ENCODE measurements around the gene SINHCAF. TPM values are rescaled to one million over a fixed set of nuclear protein-coding genes. Genes with fewer than 3 reads are reported as not detected.
"Not testable (repeated sequence)": the region's sequence is repeated elsewhere in the genome, so short reads cannot be mapped to it uniquely, and the experiment has no call there.

Gene SINHCAF, protein sequence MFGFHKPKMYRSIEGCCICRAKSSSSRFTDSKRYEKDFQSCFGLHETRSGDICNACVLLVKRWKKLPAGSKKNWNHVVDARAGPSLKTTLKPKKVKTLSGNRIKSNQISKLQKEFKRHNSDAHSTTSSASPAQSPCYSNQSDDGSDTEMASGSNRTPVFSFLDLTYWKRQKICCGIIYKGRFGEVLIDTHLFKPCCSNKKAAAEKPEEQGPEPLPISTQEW
- total RNA-seq (2014; rRNA removed; shearing (Covaris generic)) = 88.0 and 104 TPM in 2 replicates

DNA sequence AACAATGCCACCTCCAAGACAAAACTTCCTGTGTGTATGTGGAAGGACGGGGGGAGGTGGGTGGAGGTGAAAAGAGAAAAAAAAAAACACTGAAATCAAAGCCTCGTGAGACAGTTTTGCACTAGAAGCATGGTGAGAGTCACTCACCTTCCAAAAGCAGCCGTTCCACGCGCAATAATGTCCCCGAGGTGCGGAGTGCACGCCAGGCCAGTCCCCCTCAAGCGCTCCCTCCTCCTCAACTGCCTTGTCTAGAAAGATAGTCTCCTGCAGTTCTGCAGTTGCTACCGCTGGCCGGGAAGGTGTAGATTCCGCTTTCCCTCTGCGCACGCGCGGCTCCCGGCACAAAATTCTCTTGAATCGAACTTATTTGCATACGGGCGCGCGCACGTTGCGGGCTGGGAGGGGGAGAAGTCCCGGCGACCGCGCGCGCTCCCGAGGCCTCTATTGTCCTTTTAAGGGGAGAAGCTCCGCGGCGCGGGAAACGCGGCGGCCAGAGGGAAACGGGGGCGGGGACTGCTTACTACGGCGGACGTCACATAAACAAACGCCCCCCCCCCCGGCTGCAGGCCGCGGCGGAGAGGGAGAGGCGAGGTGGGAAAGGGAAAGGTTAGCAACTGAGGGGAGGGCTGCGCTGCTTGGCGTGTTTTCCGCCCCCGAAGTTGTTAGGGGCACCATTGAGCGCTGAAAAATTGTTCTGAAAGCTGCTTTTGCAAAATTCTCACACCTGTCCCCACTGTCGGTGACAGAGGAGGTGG, at the start of gene SINHCAF:
Gene SINHCAF (minus strand): TSS at position 274 of the 755 bp plus-strand sequence. CDS start 27,946 bp downstream, outside the sequence.
- peak; percentile 100 for DNase-seq (ENCODE audit: low spot score)

DNA sequence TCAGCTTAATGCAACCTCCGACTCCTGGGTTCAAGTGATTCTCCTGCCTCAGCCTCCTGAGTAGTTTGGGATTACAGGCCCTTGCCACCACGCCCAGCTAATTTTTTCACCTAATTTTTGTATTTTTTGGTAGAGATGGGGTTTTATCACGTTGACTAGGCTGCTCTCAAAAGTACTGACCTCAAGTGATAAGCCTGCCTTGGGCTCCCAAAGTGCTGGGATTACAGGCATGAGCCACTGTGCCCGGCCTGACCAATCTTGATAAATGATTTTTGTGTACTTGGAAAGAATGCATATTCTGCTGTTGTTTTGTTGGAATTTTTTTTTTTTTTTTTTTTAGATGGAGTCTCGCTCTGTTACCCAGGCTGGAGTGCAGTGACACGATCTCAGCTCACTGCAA, 49.5 kb upstream of the SINHCAF start:
- DNase-seq (ENCODE audit: low spot score) = not testable (repeated sequence)

DNA sequence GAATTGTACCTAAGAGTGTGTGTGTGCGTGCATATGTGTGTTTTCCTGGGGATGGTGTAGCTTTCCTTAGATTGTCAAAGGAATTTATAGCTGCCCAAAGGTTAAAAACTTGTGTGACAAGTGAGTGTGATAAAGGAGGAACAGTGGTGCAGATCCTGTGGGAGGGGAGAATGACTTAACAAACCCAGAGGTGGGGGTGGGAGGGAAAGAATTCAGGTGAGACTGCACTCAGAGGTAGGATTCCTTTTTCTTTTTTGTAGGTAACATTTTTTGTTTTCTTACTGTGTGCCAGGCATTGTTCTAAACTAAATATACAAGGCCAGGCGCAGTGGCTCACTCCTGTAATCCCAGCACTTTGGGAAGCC, 45.3 kb upstream of the SINHCAF start:
- DNase-seq (ENCODE audit: low spot score) = peak; percentile 89

DNA sequence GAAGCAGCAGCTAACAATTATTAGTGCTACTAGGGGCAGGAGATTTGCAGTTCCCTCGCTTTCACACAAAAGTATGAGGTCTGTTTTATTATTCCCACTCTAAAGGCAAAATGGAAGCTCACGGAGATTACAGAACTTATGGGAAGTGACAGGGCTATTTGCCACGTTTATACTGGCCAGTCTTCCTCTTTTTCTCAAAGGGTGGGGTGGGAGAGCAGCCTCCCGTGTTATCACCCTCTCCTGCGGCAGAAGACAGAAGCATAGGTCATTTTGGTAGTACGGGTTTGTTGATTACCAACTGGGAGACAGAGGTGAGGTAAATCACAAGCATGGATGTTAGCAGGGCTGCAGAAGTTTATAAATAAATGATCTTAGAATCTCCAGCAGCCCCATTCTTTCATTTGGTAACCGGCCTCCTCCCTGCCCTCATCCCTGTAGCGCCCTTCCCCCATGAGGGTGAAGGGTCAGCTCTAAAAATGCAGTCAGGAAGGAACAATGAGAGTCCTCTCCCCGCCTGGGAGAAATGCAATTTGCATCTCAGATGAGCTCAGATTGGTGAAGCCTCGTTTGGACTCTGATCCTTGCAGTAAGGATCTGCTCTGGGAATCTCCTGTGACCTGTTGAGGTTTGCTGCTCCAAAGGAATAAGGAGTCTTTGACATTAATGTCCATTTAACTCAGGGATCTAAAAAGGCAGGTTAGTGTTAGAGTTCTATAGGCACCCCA, 44.7 kb upstream of the SINHCAF start:
- DNase-seq (ENCODE audit: low spot score) = peak; percentile 93

DNA sequence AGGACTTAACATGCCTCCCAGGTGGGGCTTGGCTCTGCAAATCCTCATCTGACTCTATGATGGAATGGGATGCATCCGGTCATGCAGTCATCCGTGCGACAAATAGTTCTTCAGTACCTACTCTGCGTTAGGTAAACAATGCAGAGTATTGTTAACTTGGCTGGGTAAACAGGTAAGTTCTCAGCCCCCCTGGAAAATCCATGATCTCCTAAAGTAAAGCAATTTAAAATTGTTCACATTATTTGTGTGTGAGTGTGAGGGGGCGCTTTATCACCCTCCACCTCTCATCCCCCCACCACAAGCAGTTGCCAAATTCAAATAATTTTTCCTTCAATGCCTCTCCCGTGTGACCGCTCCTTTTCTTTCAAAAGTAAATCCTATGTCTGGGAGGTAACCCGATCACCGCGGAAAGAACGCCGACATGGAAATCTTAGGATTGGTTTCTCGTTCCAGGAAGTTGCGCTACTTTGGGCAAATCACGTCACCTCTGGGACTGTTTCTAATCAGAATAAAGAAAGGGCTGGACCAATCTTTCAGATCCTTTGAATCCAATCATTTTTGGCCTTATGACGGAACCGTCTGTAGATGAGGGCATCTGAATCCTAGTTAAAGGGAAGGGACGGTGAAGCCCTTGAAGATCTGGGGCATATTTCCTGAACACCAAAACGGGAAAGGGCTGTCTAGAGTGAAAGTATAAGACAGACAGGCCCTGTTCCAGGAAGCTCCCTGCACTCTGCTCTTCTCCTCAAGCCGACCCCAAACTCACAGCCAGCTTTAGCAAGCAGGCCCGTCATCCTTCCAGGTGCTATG, 44.0 kb upstream of the SINHCAF start:
- DNase-seq (ENCODE audit: low spot score) = peak; percentile 71

DNA sequence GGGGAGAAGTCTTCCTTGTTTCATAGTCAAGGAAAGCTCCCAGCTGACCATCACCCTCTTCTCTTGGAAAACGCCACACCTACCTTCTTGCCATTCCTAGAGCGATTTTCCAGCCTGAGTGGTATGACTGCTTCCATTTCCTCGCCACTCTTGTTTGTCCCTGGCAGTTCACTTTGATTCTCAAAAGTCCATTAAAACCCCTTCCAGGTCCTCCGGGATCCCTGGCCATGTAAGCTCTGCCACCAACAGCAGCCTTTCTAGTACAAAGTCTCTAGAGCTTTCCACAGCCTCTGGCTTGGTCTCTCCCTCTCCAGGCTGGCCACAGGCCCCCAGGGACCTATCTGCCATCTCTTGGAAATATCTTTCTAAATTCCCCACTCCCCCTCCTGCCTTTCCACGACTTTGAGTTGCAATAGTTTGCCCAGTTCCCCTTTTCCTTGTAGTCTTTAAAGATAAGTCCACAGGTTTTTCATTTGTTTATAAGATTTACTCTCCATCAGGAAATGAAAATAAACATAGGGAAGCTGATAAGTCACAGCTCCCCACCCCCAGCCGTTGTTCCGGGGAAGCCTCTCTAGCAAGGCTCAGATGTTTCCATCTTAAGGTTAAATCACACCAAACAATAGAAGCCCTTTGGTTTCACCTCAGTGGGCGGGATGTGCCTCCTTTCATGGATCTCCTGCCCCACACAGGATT, 42.9 kb upstream of the SINHCAF start:
- DNase-seq (ENCODE audit: low spot score) = peak; percentile 64

DNA sequence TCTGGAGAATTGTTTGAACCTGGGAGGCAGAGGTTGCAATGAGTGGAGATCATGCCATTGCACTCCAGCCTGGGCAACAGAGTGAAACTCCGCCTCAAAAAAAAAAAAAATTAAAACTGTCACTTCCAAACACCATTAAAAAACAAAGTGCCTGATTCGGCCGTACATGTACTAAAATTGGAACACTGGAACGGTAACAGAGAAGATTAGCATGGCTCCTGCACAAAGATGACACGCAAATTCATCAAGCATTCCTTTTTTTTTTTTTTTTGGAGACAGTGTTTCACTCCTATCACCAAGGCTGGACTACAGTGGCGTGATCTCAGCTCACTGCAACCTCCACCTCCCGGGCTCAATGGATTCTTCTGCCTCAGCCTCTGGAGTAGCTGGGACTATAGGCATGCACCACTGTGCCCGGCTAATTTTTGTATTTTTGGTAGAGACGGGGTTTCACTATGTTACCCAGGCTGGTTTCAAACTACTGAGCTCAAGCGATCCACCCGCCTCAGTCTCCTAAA, 40.2 kb upstream of the SINHCAF start:
- no peak for DNase-seq (ENCODE audit: low spot score)

DNA sequence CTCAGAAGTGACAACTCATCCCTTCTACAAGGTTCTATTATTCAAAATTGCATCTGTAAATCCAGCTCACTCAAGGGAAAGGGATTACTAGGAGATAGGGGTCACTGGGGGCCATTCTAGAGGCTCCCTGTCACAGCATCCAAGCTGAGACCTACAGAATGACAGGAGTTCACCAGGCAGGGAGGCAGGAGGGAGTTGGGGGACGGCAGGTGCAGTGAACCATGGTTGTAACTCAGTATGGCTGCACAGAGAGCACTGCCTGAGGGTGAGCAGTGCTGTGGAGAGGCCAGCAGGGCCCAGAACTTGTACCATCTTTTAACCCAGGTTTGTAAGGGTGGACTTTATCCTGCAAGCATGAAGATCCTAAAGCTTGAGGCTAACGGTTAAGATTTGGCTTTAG, 37.9 kb upstream of the SINHCAF start:
- no peak for DNase-seq (ENCODE audit: low spot score)

DNA sequence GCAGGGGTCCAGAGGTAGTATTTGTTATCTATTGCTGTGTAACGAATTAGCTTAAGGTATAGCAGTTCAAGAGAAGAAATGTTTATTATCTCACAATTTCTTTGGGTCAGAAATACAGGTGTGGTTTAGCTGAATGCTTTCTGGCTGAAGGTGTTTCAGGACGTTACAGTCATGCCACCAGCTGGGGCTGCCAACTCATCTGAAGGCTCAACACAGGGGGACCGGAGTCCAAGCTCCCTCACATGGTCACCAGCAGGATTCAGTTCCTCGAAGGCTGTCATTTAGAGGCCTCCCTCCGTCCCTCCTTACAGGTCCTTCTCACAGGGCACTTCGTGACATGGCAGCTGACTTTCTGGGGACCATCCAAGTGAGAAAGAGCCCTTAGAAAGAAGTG, 37.5 kb upstream of the SINHCAF start:
- DNase-seq (ENCODE audit: low spot score) = no peak

DNA sequence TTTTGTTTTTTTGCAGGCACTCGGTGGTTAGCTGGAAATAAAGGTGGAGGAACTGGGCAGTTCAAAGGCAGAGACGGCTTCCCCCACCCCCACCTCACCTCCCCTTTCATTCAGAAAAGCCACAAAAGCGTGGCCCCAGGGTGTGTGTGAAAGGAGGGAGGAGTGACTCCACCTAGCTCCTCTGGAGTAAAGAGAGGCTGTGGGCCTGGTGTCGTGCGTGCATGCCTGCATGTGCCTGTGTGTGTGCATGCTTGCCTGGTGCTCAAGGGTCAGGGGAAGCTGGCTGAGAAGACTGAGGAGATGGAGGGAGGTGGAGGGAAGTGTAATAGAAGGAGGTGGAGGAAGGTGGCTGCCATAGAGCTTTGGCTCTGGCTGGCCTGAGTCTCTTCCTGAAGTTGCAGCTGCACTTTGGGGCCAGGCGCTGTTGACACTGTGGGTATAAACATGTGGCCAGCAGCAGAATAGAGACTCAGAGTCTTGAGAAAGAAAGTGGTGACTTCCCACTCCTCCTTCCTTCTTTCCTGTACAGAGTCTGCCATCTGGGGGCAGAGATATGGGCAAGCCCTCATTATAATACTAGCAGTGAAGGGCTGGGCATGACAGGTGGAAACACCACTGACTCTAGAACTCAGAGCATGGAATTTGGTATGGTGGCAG, 36.9 kb upstream of the SINHCAF start:
- peak; percentile 89 for DNase-seq (ENCODE audit: low spot score)

DNA sequence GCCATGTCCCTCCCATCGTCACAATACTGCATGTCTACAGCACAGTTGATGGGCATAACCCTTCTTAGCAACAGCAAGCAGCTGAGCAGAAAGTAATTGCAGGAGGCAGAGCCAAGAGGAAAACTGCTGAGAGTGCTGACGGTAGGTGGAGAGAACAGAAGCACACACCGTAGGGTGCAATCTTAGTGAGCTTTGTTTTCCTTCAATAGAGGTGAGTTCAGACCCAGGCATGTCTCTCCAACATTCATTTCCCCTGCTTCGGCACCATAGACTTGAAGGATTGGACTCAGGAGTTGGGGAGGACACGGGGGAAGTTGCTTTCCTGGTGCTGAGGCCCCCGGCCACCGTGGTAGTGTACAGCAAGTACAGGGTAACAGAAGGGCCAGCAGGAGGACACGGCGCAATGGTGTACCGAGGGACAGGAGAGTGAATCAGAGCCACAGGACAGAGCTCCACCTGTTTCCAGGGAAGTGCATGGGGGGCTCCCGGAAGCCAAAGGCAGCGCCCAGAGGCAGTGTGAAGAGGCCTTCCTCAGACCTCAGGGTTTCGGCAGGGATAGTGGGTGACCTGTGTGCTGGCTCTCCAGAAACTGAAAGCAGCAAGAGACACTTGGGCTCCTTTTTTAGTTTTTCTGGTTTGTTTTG, 36.3 kb upstream of the SINHCAF start:
- peak; percentile 94 for DNase-seq (ENCODE audit: low spot score)

DNA sequence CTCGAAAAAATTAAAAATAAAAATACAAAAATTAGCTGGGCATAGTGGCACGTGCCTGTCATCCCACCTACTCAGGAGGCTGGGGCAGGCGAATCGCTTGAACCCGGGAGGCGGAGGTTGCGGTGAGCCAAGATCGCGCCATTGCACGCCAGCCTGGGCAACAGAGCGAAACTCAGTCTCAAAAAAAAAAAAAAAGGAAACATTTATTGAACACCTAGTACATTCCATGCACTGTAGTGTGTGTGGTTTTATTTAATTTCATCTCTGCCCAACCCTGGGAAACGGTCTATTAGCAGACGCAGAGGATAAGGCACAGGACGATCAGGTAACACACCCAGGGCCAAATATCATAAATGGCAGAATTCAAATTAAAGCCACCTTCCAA, 35.8 kb upstream of the SINHCAF start:
- DNase-seq (ENCODE audit: low spot score) = no peak

DNA sequence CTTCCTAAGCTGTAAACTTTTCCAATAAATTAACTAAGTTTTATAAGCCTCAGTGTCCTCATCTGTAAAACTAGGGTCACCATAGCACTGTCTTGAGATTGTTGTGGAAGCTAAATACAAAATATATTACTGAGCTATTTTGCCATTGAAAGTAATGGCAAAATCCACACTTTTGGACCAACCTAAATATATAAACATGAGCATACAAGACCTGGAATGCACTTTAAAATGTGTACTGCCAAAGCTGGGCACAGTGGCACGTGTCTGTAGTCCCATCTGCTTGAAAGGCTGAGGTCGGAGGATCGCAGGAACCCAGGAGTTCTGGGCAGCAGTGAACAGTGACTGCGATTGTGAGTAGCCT, 29.8 kb upstream of the SINHCAF start:
- peak; percentile 59 for DNase-seq (ENCODE audit: low spot score)

DNA sequence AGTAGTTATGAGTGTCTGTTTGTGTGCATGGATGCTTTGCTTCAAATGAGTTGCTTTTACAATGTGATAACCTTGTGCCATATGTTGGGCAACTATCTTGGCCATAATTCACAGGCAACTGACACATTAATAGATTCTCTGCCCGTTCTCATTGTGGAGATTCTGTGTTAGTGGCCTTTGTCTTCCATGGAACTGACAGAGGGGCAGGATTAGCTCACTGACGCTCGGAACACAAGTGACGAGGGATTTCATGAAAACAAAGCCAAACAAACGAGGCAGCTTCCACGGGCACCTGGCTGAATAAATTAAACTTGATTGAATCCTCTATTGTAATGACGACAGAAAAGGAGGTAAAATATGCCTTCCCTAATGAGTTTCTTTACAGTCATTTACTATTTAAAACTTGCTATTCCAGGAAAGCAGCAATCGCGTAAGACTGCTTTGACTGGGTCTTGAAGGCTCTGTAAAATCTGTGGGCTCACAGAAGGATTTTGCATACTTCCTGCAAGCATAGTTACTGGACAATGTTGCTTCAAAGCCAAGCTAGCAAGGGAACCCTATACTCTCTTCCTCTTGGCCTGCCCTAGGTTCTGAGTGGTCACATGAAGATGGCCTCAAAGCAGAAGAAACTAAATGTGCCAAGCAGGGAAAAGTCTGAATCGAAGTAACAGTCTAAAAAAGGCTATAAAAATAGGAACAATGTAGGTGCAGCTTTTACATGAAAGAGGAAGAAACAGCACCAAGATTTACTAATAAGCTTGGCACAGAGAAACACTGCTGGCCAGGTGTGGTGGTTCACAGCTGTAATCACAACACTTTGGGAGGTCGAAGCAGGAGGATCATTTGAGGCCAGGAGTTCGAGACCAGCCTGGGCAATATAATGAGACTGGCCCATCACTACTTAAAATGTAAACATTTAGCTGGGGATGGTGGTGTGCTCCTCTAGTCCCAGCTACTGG, 28.1 kb upstream of the SINHCAF start:
- peak; percentile 71 for DNase-seq (ENCODE audit: low spot score)

DNA sequence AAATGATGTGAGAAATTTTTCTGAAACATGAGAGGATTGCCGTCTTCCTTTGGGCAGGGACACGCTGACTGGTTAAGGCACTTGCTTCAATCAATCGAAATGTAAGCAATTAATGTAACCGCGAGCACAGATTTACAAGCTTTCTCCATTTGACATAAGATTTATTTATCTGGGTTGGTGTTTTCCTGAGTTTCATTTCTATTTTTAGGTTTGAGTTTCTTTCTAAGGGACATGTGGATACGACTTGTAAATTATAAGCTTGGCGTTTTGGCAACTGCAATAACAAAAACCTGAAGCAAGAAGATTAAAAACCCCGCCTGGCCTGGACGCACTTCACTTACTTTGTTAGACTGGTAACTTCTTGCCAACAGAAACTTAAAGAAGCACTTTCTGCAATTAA, 20.3 kb upstream of the SINHCAF start:
- no peak for DNase-seq (ENCODE audit: low spot score)

DNA sequence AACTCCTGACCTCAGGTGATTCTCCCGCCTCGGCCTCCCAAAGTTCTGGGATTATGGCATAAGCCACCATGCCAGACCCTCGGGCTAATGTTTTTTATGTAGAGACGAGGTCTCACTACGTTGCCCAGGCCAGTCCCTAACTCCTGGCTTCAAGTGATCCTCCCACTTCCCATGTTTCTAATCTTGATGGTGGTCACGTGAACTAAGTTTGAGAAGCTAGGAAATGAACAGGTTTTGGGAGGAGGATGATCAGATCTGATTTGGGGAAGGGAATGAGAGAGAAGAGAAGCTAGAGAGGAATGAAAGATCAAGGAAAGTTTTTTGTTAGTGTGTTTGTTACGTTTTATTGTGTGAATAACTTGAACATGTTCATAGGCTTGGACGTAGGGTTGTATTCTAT, 17.2 kb upstream of the SINHCAF start:
- DNase-seq (ENCODE audit: low spot score) = no peak

DNA sequence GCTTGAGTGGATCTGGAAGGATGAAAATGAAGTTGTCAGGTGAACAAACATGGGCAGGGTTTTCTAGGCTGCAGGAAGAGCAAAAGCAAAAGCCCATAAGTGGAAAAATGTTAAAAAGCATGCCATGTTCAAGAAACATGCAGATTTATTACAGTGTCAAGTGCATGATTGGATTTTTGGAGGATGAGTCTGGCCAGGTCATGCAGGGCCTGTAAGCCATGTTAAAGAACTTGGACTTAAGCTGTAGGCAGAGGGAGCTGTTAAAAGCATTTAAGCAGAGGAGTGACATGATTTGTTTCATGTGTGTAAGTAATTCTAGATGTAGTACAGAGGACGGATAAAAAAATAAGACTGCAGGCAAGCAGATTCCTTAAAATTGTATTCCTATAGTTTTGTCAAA, 16.3 kb upstream of the SINHCAF start:
- no peak for DNase-seq (ENCODE audit: low spot score)

DNA sequence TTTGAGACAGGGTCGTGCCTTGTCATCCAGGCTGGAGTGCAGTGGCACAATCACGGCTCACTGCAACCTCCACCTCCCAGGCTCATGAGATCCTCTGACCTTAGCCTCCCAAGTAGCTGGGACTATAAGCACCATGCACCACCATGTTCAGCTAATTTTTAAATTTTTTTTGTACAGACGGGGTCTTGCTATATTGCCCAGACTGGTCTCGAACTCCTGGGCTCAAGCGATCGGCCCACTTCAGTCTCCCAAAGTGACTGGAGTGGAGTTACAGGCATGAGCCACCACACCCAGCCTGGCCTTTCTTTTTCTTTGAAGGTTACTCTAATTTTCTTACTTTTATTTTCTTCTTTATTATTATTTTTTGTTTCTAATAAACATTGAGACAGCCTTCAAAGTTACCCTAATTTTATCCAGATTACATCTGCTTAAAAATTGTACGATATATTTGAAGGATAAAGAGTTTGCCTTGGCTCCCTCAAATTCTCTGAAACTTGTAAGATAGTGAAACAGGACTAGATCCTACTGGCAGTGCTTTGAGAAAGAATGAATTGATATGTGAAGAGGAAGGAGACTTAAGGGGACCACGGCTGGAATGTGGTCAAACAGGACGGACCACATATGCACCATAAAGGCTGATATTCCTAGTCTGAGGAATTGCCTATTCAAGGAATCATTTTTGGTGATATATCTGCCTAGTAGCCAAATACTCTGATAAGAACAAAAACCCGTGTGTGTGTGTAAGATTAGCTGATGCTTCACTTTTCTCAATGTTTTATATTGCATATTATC, 14.1 kb upstream of the SINHCAF start:
- DNase-seq (ENCODE audit: low spot score) = peak; percentile 79
